OCI-LY7 (cell line): ENCODE data around the gene RAET1L.

Experiments
- EZH2phosphoT487 ChIP-seq: fragments of 200-600 bp; sonication (generic); IDR thresholded peaks from 2 replicates; pipeline ENCODE4 v1.6.1; 2018; ENCODE audit warnings: low read depth, borderline replicate concordance, mild to moderate bottlenecking, mixed run types, antibody characterized with exemption, low read length, moderate library complexity, mixed read lengths
- TF ChIP-seq, protein P1 (sequence below): fragments of 200-600 bp; sonication (generic); conservative IDR thresholded peaks from 2 replicates; pipeline ENCODE4 v1.5.1; 2014; ENCODE audit warnings: mild to moderate bottlenecking, antibody characterized with exemption, low read length, moderate library complexity, mixed read lengths

DNA sequence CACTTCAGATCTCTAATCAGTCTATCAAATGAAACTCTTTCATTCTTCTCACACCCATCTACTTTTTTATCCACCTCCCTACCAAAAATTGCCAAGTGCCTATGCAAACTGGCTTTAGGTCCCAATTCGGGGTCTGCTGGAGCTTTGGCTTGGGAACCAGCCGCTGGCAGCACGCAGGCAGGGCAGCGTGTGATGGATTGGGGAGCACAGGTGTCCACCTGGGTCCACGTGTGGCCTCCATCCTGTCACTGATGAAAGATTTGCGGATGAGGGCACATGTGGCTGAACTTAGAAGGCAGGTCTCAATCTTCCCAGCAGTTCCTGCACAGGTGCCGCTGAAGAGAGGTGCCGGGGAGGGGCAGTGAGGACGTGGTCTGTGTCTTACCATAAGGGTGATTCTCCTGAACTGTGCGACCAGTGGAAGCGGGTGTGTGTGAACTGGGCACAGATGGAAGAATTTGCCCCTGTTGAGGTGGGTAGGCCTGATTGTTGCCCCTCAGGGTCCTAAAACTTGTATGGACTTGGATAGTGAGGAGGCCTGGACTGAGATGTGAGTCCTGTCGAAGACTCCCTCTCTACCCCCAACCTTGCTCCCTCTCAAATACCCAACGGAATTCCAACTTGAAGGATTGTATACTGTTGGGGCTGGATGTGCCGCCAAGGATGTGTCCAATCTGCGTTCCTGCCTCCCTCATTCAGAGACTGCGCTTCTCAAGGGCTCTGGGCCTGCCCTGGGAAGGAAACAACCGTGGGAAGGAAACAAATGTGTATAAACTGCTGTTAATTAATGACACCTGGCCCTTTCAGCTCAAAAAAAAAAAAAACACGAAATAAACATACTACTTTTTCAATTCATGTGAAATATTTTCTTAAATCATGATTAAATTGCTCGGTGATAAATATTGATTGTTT, 18.4 kb upstream of the RAET1L start:
- TF ChIP-seq, protein P1, sequence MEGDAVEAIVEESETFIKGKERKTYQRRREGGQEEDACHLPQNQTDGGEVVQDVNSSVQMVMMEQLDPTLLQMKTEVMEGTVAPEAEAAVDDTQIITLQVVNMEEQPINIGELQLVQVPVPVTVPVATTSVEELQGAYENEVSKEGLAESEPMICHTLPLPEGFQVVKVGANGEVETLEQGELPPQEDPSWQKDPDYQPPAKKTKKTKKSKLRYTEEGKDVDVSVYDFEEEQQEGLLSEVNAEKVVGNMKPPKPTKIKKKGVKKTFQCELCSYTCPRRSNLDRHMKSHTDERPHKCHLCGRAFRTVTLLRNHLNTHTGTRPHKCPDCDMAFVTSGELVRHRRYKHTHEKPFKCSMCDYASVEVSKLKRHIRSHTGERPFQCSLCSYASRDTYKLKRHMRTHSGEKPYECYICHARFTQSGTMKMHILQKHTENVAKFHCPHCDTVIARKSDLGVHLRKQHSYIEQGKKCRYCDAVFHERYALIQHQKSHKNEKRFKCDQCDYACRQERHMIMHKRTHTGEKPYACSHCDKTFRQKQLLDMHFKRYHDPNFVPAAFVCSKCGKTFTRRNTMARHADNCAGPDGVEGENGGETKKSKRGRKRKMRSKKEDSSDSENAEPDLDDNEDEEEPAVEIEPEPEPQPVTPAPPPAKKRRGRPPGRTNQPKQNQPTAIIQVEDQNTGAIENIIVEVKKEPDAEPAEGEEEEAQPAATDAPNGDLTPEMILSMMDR: no peak
- TF ChIP-seq EZH2phosphoT487: no peak
